ENCODE data around the gene DOCK4. TPM values are rescaled to one million over a fixed set of nuclear protein-coding genes. Genes with fewer than 3 reads are reported as not detected.

Gene DOCK4
- total and polyA plus RNA-seq, 2 of the 8 experiments (the other 6 are each of a cell fraction or from before 2014, with no cell fraction given), result 5.1 to 23.6 TPM

DNA sequence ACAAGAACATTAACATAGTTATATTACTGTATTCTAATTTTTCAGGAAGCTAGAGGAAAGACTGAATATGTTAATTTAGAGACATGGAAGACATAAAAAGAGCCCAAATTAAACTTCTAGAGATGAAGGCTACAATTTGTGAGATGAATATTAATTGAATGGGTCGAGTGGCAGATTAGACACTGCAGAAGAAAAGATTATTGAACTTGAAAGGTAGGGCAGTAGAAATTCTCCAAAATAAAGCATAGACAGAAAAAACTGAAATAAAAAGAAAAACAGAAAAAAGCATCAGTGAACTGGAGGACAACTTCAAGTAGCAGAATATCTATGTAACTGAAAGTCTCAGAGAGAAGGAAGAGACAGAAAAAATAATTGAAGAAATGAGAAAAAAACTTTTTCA lies 369.6 kb downstream of the DOCK4 start (continued):
- TF ChIP-seq JUND (IDR thresholded peaks at IDR 0.05; ENCODE audit: low read length), result no peak

DNA sequence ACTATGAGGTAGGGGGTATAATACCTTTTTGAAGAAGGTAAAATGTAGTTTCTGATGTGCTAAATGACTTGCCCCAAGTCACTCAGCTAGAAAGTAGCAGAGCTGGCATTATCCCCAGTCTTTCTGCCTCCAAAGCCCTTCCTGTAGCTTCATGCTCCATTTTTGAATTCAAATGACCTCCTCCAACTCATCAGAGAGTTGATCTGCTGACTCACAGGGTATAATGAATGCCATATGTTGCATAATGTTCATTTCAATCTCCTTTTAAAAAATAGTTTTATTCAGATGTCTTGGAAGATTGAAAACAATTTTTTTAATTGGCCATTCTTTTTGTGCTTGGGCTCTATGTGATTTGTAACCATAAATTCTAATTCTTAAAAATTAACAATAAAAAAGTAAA lies 371.1 kb downstream of the DOCK4 start:
- Histone ChIP-seq H3K23ac (ENCODE audit: insufficient read length) (no peak overlapping the region), H3K27me3 (replicated peaks in 1 of 4; ENCODE audit: control insufficient read depth in 3 of 4, extremely low read depth in 1 of 4, insufficient read depth in 3 of 4, low read length in 3 of 4) (no peaks in the 10 kb centered on the region), H3K36me3 (ENCODE audit: control insufficient read depth in 2 of 4, insufficient read depth in 4 of 4, low read length in 3 of 4) (no peaks in the 10 kb centered on the region), H3K4me3 (ENCODE audit: extremely low read depth in 1 of 4, insufficient read depth in 2 of 4, low read depth in 3 of 4, low read length in 4 of 4) (no peak overlapping the region), H3K79me1 (ENCODE audit: low read depth, low read length) (no peaks in the 10 kb centered on the region), H3K56ac (replicated peaks; ENCODE audit: insufficient read length, low read depth, low read length) (no peak overlapping the region), H3K9ac (replicated peaks in 1 of 4; ENCODE audit: extremely low read depth in 1 of 4, low read depth in 3 of 4, low read length in 3 of 4) (no peak overlapping the region), H4K5ac (ENCODE audit: insufficient read length, low read depth, low read length) (no peak overlapping the region), H3K4ac (replicated peaks; ENCODE audit: insufficient read length, low read depth, low read length) (no peak overlapping the region), H4K20me1 (replicated peaks in 1 of 2; ENCODE audit: control insufficient read depth in 1 of 2, insufficient read depth in 2 of 2, low read length in 2 of 2) (peaks cover 0 to 2% of the 10 kb centered on the region in 2 experiments), H2BK120ac (replicated peaks; ENCODE audit: low read depth, low read length) (no peak overlapping the region), H3K9me3 (ENCODE audit: insufficient read depth in 2 of 2, low read depth in 1 of 2, low read length in 1 of 2) (no peaks in the 10 kb centered on the region), H3K23me2 (ENCODE audit: low read depth, low read length) (no peaks in the 10 kb centered on the region), H4K91ac (replicated peaks; ENCODE audit: insufficient read length, low read length) (no peak overlapping the region), H3K27ac (ENCODE audit: low read depth, low read length) (no peak overlapping the region), H3K14ac (ENCODE audit: insufficient read length) (no peak overlapping the region), H2BK20ac (ENCODE audit: low read length) (no peak overlapping the region), H2BK15ac (ENCODE audit: low read length) (no peak overlapping the region), H3K18ac (ENCODE audit: extremely low read depth, low read length) (no peak overlapping the region), H3K79me2 (ENCODE audit: control insufficient read depth in 1 of 2, insufficient read depth in 2 of 2, low read length in 2 of 2) (no peaks in the 10 kb centered on the region), H2AFZ (ENCODE audit: low read length) (no peak overlapping the region), H4K8ac (ENCODE audit: extremely low read depth, insufficient read depth, low read length) (no peak overlapping the region), H2BK5ac (ENCODE audit: low read depth, low read length) (no peak overlapping the region), H2AK5ac (ENCODE audit: low read depth, low read length) (no peak overlapping the region), H3K4me2 (ENCODE audit: insufficient read depth in 1 of 2, low read depth in 2 of 2, low read length in 2 of 2) (no peak overlapping the region), H2BK12ac (ENCODE audit: low read depth, low read length) (no peak overlapping the region), H3K4me1 (replicated peaks in 1 of 4; ENCODE audit: control insufficient read depth in 3 of 4, insufficient read depth in 4 of 4, low read length in 3 of 4) (no peaks in the 10 kb centered on the region)
- no peak for FAIRE-seq
- ChIA-PET POLR2A (ENCODE audit: partially characterized antibody) (no interaction called here), CTCF (ENCODE audit: partially characterized antibody) (interaction anchor here (0.9 to 1.4 kb wide), 5 partner anchors 13 to 101 kb away, joined by 3 to 7 read pairs (median 6); no protein-coding TSS in a partner anchor)
- no peak for DNase-seq (ENCODE audit: low read depth in 1 of 2, low spot score in 2 of 2)
- TF ChIP-seq FOSL1 (IDR thresholded peaks at IDR 0.05; ENCODE audit: insufficient read depth, low read depth, low read length), result no peak
- TF ChIP-seq, protein P1, sequence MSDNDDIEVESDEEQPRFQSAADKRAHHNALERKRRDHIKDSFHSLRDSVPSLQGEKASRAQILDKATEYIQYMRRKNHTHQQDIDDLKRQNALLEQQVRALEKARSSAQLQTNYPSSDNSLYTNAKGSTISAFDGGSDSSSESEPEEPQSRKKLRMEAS (IDR thresholded peaks at IDR 0.05), result no peak
- TF ChIP-seq, protein P2, sequence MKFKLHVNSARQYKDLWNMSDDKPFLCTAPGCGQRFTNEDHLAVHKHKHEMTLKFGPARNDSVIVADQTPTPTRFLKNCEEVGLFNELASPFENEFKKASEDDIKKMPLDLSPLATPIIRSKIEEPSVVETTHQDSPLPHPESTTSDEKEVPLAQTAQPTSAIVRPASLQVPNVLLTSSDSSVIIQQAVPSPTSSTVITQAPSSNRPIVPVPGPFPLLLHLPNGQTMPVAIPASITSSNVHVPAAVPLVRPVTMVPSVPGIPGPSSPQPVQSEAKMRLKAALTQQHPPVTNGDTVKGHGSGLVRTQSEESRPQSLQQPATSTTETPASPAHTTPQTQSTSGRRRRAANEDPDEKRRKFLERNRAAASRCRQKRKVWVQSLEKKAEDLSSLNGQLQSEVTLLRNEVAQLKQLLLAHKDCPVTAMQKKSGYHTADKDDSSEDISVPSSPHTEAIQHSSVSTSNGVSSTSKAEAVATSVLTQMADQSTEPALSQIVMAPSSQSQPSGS (IDR thresholded peaks at IDR 0.05; ENCODE audit: low read length), result no peak
- TF ChIP-seq JUN (IDR thresholded peaks at IDR 0.05; ENCODE audit: low read depth, low read length), result no peak
- TF ChIP-seq, protein P3, sequence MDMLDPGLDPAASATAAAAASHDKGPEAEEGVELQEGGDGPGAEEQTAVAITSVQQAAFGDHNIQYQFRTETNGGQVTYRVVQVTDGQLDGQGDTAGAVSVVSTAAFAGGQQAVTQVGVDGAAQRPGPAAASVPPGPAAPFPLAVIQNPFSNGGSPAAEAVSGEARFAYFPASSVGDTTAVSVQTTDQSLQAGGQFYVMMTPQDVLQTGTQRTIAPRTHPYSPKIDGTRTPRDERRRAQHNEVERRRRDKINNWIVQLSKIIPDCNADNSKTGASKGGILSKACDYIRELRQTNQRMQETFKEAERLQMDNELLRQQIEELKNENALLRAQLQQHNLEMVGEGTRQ (IDR thresholded peaks at IDR 0.05; ENCODE audit: low read length), result no peak
- no peak for TF ChIP-seq YY1 (IDR thresholded peaks at IDR 0.05; ENCODE audit: low read depth, low read length)
- TF ChIP-seq RFX5 (IDR thresholded peaks at IDR 0.05; ENCODE audit: borderline replicate concordance, low read depth, low read length), result no peak
- TF ChIP-seq BACH1 (IDR thresholded peaks at IDR 0.05; ENCODE audit: low read length), result no peak
- no peak for TF ChIP-seq KDM4A (IDR thresholded peaks at IDR 0.05; ENCODE audit: low read depth, low read length, severe bottlenecking)
- TF ChIP-seq GTF2F1 (IDR thresholded peaks at IDR 0.05; ENCODE audit: borderline replicate concordance, low read depth, low read length), result no peak

All from H1 (cell line).